Mammary epithelial cell (primary cell): ENCODE measurements around the gene YAF2.

Source experiments
- CTCF ChIP-seq, 2 donors: IDR thresholded peaks in 1 of 2; conservative IDR thresholded peaks in 1 of 2; 2 replicates each; pipeline ENCODE4 v1.5.1; 2011 to 2012; ENCODE audit warnings: inconsistent platforms in 2 of 2, low read length in 2 of 2, mild to moderate bottlenecking in 2 of 2, control low read depth in 1 of 2, low read depth in 1 of 2; ENCODE audit not compliant: insufficient read depth in 1 of 2; ENCODE audit errors: extremely low read depth in 1 of 2
- EZH2 ChIP-seq: IDR thresholded peaks from 2 replicates; pipeline ENCODE4 v1.6.1; 2012; ENCODE audit warnings: low read length, inconsistent platforms, borderline replicate concordance

GRCh38 chr12:42235426-42235825 lies 2.6 kb downstream of the YAF2 start:
- TF ChIP-seq CTCF (conservative IDR thresholded peaks at IDR 0.05 in 1 of 2, IDR thresholded peaks at IDR 0.05 in 1 of 2; ENCODE audit: extremely low read depth in 1 of 2, insufficient read depth in 1 of 2, low read depth in 1 of 2, low read length in 2 of 2) (no peak), EZH2 (no peak)
